BE2C (cell line): ENCODE measurements around the gene CACNB4.

Experiments used
- DNase-seq: peaks from one replicate; pipeline ENCODE4 v3.0.0-alpha.2; 2020
- H3K27me3 ChIP-seq: fragments of 250-450 bp; sonication (Bioruptor Pico); 2 replicates; pipeline ENCODE4 v1.5.1; 2020; ENCODE audit warnings: mild to moderate bottlenecking
- H3K36me3 ChIP-seq: fragments of 250-450 bp; sonication (Bioruptor Pico); 2 replicates; pipeline ENCODE4 v1.5.1; 2020; ENCODE audit warnings: mild to moderate bottlenecking
- H3K4me1 ChIP-seq: fragments of 250-450 bp; sonication (Bioruptor Pico); 2 replicates; pipeline ENCODE4 v1.5.1; 2020
- H3K4me3 ChIP-seq: 2 replicates; pipeline ENCODE4 v1.5.1; 2011; ENCODE audit warnings: low read depth, low read length
- H3K9me3 ChIP-seq: fragments of 250-450 bp; sonication (Bioruptor Pico); 2 replicates; pipeline ENCODE4 v1.5.1; 2020
- CTCF ChIP-seq: IDR thresholded peaks from 2 replicates; pipeline ENCODE4 v1.5.1; 2012; ENCODE audit warnings: mild to moderate bottlenecking, low read depth, low read length

CACNB4 gene

GRCh38 chr2:151887164-151887563 lies 211.7 kb downstream of the CACNB4 start:
- TF ChIP-seq CTCF, result no peak
- DNase-seq, result no peak
- H3K4me1 ChIP-seq, result no peaks in the 10 kb centered on the region
- H3K36me3 ChIP-seq, result no peaks in the 10 kb centered on the region
- H3K9me3 ChIP-seq, result no peaks in the 10 kb centered on the region
- no peak overlapping the region for H3K4me3 ChIP-seq
- H3K27me3 ChIP-seq, result no peaks in the 10 kb centered on the region

- no peak for DNase-seq
- Histone ChIP-seq H3K4me1 (no peaks in the 10 kb centered on the region), H3K9me3 (no peaks in the 10 kb centered on the region), H3K4me3 (no peak overlapping the region), H3K36me3 (no peaks in the 10 kb centered on the region), H3K27me3 (no peaks in the 10 kb centered on the region)
- no peak for TF ChIP-seq CTCF
Measured at GRCh38 chr2:151886241-151886640, 212.6 kb downstream of the CACNB4 start.

GRCh38 chr2:151882786-151883445 lies 215.9 kb downstream of the CACNB4 start:
- H3K4me1 ChIP-seq, result no peaks in the 10 kb centered on the region
- no peaks in the 10 kb centered on the region for H3K27me3 ChIP-seq
- DNase-seq, result no peak
- H3K4me3 ChIP-seq, result no peak overlapping the region
- H3K36me3 ChIP-seq, result no peaks in the 10 kb centered on the region
- H3K9me3 ChIP-seq, result no peaks in the 10 kb centered on the region
- TF ChIP-seq CTCF, result no peak

GRCh38 chr2:151881342-151881741 lies 217.5 kb downstream of the CACNB4 start:
- no peak for TF ChIP-seq CTCF
- Histone ChIP-seq H3K4me3 (no peak overlapping the region), H3K4me1 (no peaks in the 10 kb centered on the region), H3K27me3 (no peaks in the 10 kb centered on the region), H3K36me3 (no peaks in the 10 kb centered on the region), H3K9me3 (no peaks in the 10 kb centered on the region)
- no peak for DNase-seq

GRCh38 chr2:151880586-151880985 lies 218.3 kb downstream of the CACNB4 start:
- TF ChIP-seq CTCF, result no peak
- H3K27me3 ChIP-seq, result no peaks in the 10 kb centered on the region
- no peaks in the 10 kb centered on the region for H3K36me3 ChIP-seq
- DNase-seq, result no peak
- no peaks in the 10 kb centered on the region for H3K4me1 ChIP-seq
- no peak overlapping the region for H3K4me3 ChIP-seq
- H3K9me3 ChIP-seq, result no peaks in the 10 kb centered on the region

- no peaks in the 10 kb centered on the region for H3K9me3 ChIP-seq
- no peaks in the 10 kb centered on the region for H3K36me3 ChIP-seq
- DNase-seq, result no peak
Measured at GRCh38 chr2:151878655-151879563, 219.9 kb downstream of the CACNB4 start.

More at GRCh38 chr2:151878655-151879563, 219.9 kb downstream of the CACNB4 start:
- no peak for TF ChIP-seq CTCF
- Histone ChIP-seq H3K4me1 (no peaks in the 10 kb centered on the region), H3K4me3 (no peak overlapping the region), H3K27me3 (no peaks in the 10 kb centered on the region)
